Measurements from ENCODE around the gene EFTUD2. TPM values are rescaled to one million over a fixed set of nuclear protein-coding genes. Genes with fewer than 3 reads are reported as not detected.

EFTUD2 gene
- total and polyA plus RNA-seq, 2 of the 8 experiments (the other 6 are each of a cell fraction or from before 2014, with no cell fraction given) = 118 to 195 TPM

DNA sequence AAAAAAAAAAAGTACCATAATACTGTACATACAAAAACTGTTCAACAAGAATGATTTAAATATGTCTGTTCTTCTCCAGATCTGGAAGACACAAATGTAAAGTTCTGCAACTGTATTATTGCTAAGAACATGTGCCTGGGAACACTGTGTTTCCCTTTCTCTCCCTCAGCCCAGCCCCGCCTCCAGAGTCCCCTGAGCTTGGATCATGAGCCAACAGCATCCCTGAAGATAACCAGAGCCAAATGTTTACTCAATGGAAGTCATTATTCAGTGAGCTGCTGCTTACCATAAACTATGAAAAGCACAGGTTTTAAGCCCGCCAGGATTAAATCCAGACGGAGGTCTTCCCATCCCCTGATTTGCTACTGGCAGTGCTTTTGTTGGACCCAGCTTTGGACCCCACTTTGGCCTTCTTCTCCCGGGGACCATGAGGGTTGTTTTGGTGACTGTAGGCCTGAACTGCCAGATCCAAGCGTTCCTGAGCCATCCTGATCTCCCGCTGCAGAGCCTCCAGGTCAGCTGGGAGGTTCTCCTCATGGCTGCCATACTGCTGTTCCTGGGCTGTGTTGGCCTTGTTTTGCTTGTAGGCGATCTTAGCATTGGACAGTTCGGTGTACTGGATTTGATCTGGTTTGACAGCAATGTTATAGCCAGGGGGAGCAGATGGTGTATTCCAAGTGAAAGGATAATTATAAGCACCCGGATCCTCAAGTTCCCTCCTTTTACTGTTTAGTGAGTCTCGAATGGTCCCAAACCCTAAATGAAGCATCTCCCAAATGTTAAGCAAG is 94.7 kb downstream of the EFTUD2 start:
- Histone ChIP-seq H3K23ac (ENCODE audit: insufficient read length) (no peak overlapping the region), H3K14ac (ENCODE audit: insufficient read length) (no peak overlapping the region), H3K27me3 (replicated peaks in 1 of 4; ENCODE audit: control insufficient read depth in 3 of 4, extremely low read depth in 1 of 4, insufficient read depth in 3 of 4, low read length in 3 of 4) (no peaks in the 10 kb centered on the region), H2BK12ac (ENCODE audit: low read depth, low read length) (no peak overlapping the region), H2AFZ (ENCODE audit: low read length) (no peak overlapping the region), H3K4me2 (ENCODE audit: insufficient read depth in 1 of 2, low read depth in 2 of 2, low read length in 2 of 2) (no peak overlapping the region), H3K4me1 (replicated peaks in 1 of 4; ENCODE audit: control insufficient read depth in 3 of 4, insufficient read depth in 4 of 4, low read length in 3 of 4) (no peaks in the 10 kb centered on the region), H4K8ac (ENCODE audit: extremely low read depth, insufficient read depth, low read length) (no peak overlapping the region), H2BK20ac (ENCODE audit: low read length) (no peak overlapping the region), H3K56ac (replicated peaks; ENCODE audit: insufficient read length, low read depth, low read length) (no peak overlapping the region), H3K79me1 (ENCODE audit: low read depth, low read length) (peaks cover 5% of the 10 kb centered on the region), H4K5ac (ENCODE audit: insufficient read length, low read depth, low read length) (no peak overlapping the region), H3K23me2 (ENCODE audit: low read depth, low read length) (no peaks in the 10 kb centered on the region), H3K9me3 (ENCODE audit: insufficient read depth in 2 of 2, low read depth in 1 of 2, low read length in 1 of 2) (no peaks in the 10 kb centered on the region), H4K91ac (replicated peaks; ENCODE audit: insufficient read length, low read length) (no peak overlapping the region), H3K18ac (ENCODE audit: extremely low read depth, low read length) (no peak overlapping the region), H3K27ac (ENCODE audit: low read depth, low read length) (no peak overlapping the region), H3K79me2 (ENCODE audit: control insufficient read depth in 1 of 2, insufficient read depth in 2 of 2, low read length in 2 of 2) (peaks cover 0 to 63% of the 10 kb centered on the region in 2 experiments; a peak in 2 of 4 replicates), H3K36me3 (ENCODE audit: control insufficient read depth in 2 of 4, insufficient read depth in 4 of 4, low read length in 3 of 4) (peaks cover 10 to 48% (median 29%) of the 10 kb centered on the region in 4 experiments), H3K4me3 (ENCODE audit: extremely low read depth in 1 of 4, insufficient read depth in 2 of 4, low read depth in 3 of 4, low read length in 4 of 4) (no peak overlapping the region), H2BK5ac (ENCODE audit: low read depth, low read length) (no peak overlapping the region), H2BK120ac (replicated peaks; ENCODE audit: low read depth, low read length) (no peak overlapping the region), H3K9ac (replicated peaks in 1 of 4; ENCODE audit: extremely low read depth in 1 of 4, low read depth in 3 of 4, low read length in 3 of 4) (no peak overlapping the region), H2BK15ac (ENCODE audit: low read length) (no peak overlapping the region), H3K4ac (replicated peaks; ENCODE audit: insufficient read length, low read depth, low read length) (no peak overlapping the region), H4K20me1 (replicated peaks in 1 of 2; ENCODE audit: control insufficient read depth in 1 of 2, insufficient read depth in 2 of 2, low read length in 2 of 2) (peaks cover 21 to 22% of the 10 kb centered on the region in 2 experiments), H2AK5ac (ENCODE audit: low read depth, low read length) (no peak overlapping the region)
- 98% methylated on average over 10 of the region's 10 CpGs; no CpG with 5 or more reads in 1 of the 2 experiments for WGBS, 2 experiments (ENCODE audit: extremely low coverage in 1 of 2, insufficient coverage in 1 of 2, insufficient read length in 1 of 2, insufficient replicate concordance in 2 of 2, low coverage in 1 of 2, low lambda C conversion rate in 2 of 2, missing lambda C conversion rate in 1 of 2)
- DNase-seq (ENCODE audit: low read depth in 1 of 2, low spot score in 2 of 2) = no peak
- FAIRE-seq = no peak
- CTCF ChIA-PET (ENCODE audit: partially characterized antibody) = interaction anchor here (0.8 kb wide), 1 partner anchor 35 kb away, joined by 5 read pairs; no protein-coding TSS in a partner anchor
- POLR2A ChIA-PET (ENCODE audit: partially characterized antibody) = interaction anchor here (0.9 to 2.1 kb wide), 2 partner anchors 8 to 24 kb away, joined by 3 to 5 read pairs; no protein-coding TSS in a partner anchor
- TF ChIP-seq, protein P1, sequence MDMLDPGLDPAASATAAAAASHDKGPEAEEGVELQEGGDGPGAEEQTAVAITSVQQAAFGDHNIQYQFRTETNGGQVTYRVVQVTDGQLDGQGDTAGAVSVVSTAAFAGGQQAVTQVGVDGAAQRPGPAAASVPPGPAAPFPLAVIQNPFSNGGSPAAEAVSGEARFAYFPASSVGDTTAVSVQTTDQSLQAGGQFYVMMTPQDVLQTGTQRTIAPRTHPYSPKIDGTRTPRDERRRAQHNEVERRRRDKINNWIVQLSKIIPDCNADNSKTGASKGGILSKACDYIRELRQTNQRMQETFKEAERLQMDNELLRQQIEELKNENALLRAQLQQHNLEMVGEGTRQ (IDR thresholded peaks at IDR 0.05; ENCODE audit: low read length) = no peak
- TF ChIP-seq PHF8 (conservative IDR thresholded peaks at IDR 0.05; ENCODE audit: low read depth, low read length) = no peak
- no peak for TF ChIP-seq HDAC2 (IDR thresholded peaks at IDR 0.05; ENCODE audit: borderline replicate concordance in 1 of 2, low read depth in 2 of 2, low read length in 2 of 2)
- TF ChIP-seq CTBP2 (IDR thresholded peaks at IDR 0.05; ENCODE audit: borderline replicate concordance, insufficient read depth, insufficient read length, low read length) = no peak
- no peak for TF ChIP-seq POU5F1 (IDR thresholded peaks at IDR 0.05; ENCODE audit: low read depth, low read length)
- TF ChIP-seq KDM1A (IDR thresholded peaks at IDR 0.05; ENCODE audit: borderline replicate concordance, low read length) = no peak
- no peak for TF ChIP-seq RBBP5 (IDR thresholded peaks at IDR 0.05; ENCODE audit: borderline replicate concordance, low read depth, low read length)
- TF ChIP-seq SP2 (IDR thresholded peaks at IDR 0.05; ENCODE audit: low read length) = no peak
- no peak for TF ChIP-seq FOSL1 (IDR thresholded peaks at IDR 0.05; ENCODE audit: insufficient read depth, low read depth, low read length)
- TF ChIP-seq SP4 (IDR thresholded peaks at IDR 0.05; ENCODE audit: low read length) = no peak
- TF ChIP-seq HDAC6 (IDR thresholded peaks at IDR 0.05; ENCODE audit: low read depth, low read length) = no peak
